ENCODE data around the gene ARHGAP15. TPM values are rescaled to one million over a fixed set of nuclear protein-coding genes. Genes with fewer than 3 reads are reported as not detected.

Gene ARHGAP15
- total RNA-seq, 2 donors from 2014 or later, result 0.86 TPM; not detected in 1

- no peak overlapping the region for H3K27ac Mint-ChIP-seq
- Histone ChIP-seq H3K9ac (ENCODE audit: extremely low read depth, low read length, poor library complexity, severe bottlenecking) (no peak overlapping the region), H3K36me3 (ENCODE audit: control insufficient read depth, insufficient read depth, low read length) (no peaks in the 10 kb centered on the region), H3K27me3 (ENCODE audit: control insufficient read depth, insufficient read depth, low read length, poor library complexity, severe bottlenecking) (no peaks in the 10 kb centered on the region), H3K9me3 (ENCODE audit: control insufficient read depth, low read length) (no peaks in the 10 kb centered on the region), H3K4me1 (ENCODE audit: control insufficient read depth, insufficient read depth, low read length) (peaks cover 12% of the 10 kb centered on the region), H3K4me3 (ENCODE audit: low read length) (no peak overlapping the region), H3K27ac (ENCODE audit: low read depth, low read length) (no peak overlapping the region)
- 99 to 100% methylated on average over 2 to 5 of the region's 5 CpGs for WGBS, 2 experiments (ENCODE audit: insufficient coverage in 1 of 2, insufficient read length in 1 of 2)
- H3K4me1 Mint-ChIP-seq, result peaks cover 55% of the 10 kb centered on the region
- no peaks in the 10 kb centered on the region for H3K36me3 Mint-ChIP-seq (ENCODE audit: low read depth)
- TF ChIP-seq CTCF (conservative IDR thresholded peaks at IDR 0.05), result no peak
- no peaks in the 10 kb centered on the region for H3K9me3 Mint-ChIP-seq
- no peak overlapping the region for H3K4me3 Mint-ChIP-seq
- no peak for DNase-seq
- H3K27me3 Mint-ChIP-seq (ENCODE audit: insufficient read depth), result peaks cover 1% of the 10 kb centered on the region
Measured at GRCh38 chr2:143604566-143604959, 475.3 kb downstream of the ARHGAP15 start.

- H3K9me3 Mint-ChIP-seq, result no peaks in the 10 kb centered on the region
- peaks cover 1% of the 10 kb centered on the region for H3K27me3 Mint-ChIP-seq (ENCODE audit: insufficient read depth)
- H3K36me3 Mint-ChIP-seq (ENCODE audit: low read depth), result no peaks in the 10 kb centered on the region
- H3K27ac Mint-ChIP-seq, result peak overlapping the region; percentile 29
- Histone ChIP-seq H3K9me3 (ENCODE audit: control insufficient read depth, low read length) (no peaks in the 10 kb centered on the region), H3K27me3 (ENCODE audit: control insufficient read depth, insufficient read depth, low read length, poor library complexity, severe bottlenecking) (no peaks in the 10 kb centered on the region), H3K4me1 (ENCODE audit: control insufficient read depth, insufficient read depth, low read length) (peaks cover 12% of the 10 kb centered on the region), H3K36me3 (ENCODE audit: control insufficient read depth, insufficient read depth, low read length) (no peaks in the 10 kb centered on the region), H3K9ac (ENCODE audit: extremely low read depth, low read length, poor library complexity, severe bottlenecking) (no peak overlapping the region), H3K4me3 (ENCODE audit: low read length) (no peak overlapping the region), H3K27ac (ENCODE audit: low read depth, low read length) (peak overlapping the region; percentile 76)
- no peak for TF ChIP-seq CTCF (conservative IDR thresholded peaks at IDR 0.05)
- no peak for DNase-seq
- 27 to 53% methylated on average over 2 to 5 of the region's 5 CpGs for WGBS, 2 experiments (ENCODE audit: insufficient coverage in 1 of 2, insufficient read length in 1 of 2)
- peaks cover 53% of the 10 kb centered on the region for H3K4me1 Mint-ChIP-seq
- no peak overlapping the region for H3K4me3 Mint-ChIP-seq
Measured at GRCh38 chr2:143607231-143608062, 478.2 kb downstream of the ARHGAP15 start.

- H3K27me3 Mint-ChIP-seq (ENCODE audit: insufficient read depth), result peaks cover 1% of the 10 kb centered on the region
- H3K4me3 Mint-ChIP-seq, result no peak overlapping the region
Measured at GRCh38 chr2:143608063-143608423, 478.8 kb downstream of the ARHGAP15 start.

More at GRCh38 chr2:143608063-143608423, 478.8 kb downstream of the ARHGAP15 start:
- H3K36me3 ChIP-seq (ENCODE audit: control insufficient read depth, insufficient read depth, low read length), result no peaks in the 10 kb centered on the region
- Mint-ChIP-seq H3K36me3 (ENCODE audit: low read depth) (no peaks in the 10 kb centered on the region), H3K4me1 (peaks cover 48% of the 10 kb centered on the region), H3K9me3 (no peaks in the 10 kb centered on the region), H3K27ac (peak overlapping the region; percentile 29)
- DNase-seq, result no peak
- H3K9ac ChIP-seq (ENCODE audit: extremely low read depth, low read length, poor library complexity, severe bottlenecking), result no peak overlapping the region
- H3K27ac ChIP-seq (ENCODE audit: low read depth, low read length), result peak overlapping the region; percentile 76
- no peak for TF ChIP-seq CTCF (conservative IDR thresholded peaks at IDR 0.05)
- peaks cover 10% of the 10 kb centered on the region for H3K4me1 ChIP-seq (ENCODE audit: control insufficient read depth, insufficient read depth, low read length)
- 68% methylated on average over 3 of the region's 3 CpGs; no CpG with 5 or more reads in 1 of the 2 experiments for WGBS, 2 experiments (ENCODE audit: insufficient coverage in 1 of 2, insufficient read length in 1 of 2)
- no peak overlapping the region for H3K4me3 ChIP-seq (ENCODE audit: low read length)
- no peaks in the 10 kb centered on the region for H3K9me3 ChIP-seq (ENCODE audit: control insufficient read depth, low read length)
- H3K27me3 ChIP-seq (ENCODE audit: control insufficient read depth, insufficient read depth, low read length, poor library complexity, severe bottlenecking), result no peaks in the 10 kb centered on the region
